OCI-LY1 (cell line): ENCODE results near the gene REPS1.

Experiments
- EZH2 ChIP-seq: fragments of 200-600 bp; sonication (generic), shearing (Covaris generic); IDR thresholded peaks from 2 replicates; pipeline ENCODE4 v1.8.0; 2017; ENCODE audit warnings: borderline replicate concordance, mixed run types, mild to moderate bottlenecking, antibody characterized with exemption, low read length, moderate library complexity, mixed read lengths
- TF ChIP-seq, protein P1 (sequence below): fragments of 200-600 bp; sonication (generic), shearing (Covaris generic); IDR thresholded peaks from 2 replicates; pipeline ENCODE4 v1.5.1; 2017; ENCODE audit warnings: mild to moderate bottlenecking, antibody characterized with exemption, low read length, moderate library complexity, mixed read lengths

DNA sequence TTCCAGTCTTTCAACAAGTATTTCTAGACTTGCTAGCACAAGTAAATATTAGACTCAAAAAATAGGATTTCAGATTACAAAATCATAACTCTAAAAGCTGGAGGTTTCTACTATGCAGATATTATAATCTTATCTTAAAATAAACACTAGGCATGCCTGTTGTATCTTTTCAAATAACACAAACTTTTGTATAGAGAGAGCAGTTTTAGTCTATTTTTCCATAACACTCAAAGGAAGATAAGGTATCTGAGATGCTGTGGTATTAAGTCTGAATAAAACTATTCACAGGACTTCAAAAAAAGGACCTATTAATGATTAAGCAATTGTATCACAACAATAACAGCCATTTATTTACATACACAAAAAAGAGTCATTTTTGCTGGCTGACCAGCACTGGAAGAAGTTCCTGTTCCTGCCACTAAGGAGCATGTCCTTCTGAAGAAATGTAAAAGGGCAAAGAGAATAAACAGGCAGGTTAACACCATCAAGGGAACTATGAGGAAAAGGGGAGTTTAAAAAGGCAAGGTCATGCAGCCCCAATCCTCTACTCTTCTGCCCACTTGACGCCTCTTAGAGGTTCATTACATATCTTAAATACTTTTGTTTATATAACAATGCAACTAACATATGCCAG lies 39.4 kb downstream of the REPS1 start:
- TF ChIP-seq, protein P1, sequence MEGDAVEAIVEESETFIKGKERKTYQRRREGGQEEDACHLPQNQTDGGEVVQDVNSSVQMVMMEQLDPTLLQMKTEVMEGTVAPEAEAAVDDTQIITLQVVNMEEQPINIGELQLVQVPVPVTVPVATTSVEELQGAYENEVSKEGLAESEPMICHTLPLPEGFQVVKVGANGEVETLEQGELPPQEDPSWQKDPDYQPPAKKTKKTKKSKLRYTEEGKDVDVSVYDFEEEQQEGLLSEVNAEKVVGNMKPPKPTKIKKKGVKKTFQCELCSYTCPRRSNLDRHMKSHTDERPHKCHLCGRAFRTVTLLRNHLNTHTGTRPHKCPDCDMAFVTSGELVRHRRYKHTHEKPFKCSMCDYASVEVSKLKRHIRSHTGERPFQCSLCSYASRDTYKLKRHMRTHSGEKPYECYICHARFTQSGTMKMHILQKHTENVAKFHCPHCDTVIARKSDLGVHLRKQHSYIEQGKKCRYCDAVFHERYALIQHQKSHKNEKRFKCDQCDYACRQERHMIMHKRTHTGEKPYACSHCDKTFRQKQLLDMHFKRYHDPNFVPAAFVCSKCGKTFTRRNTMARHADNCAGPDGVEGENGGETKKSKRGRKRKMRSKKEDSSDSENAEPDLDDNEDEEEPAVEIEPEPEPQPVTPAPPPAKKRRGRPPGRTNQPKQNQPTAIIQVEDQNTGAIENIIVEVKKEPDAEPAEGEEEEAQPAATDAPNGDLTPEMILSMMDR, result no peak
- no peak for TF ChIP-seq EZH2
